Measurements from ENCODE around the gene ACAN.

Gene ACAN

DNA sequence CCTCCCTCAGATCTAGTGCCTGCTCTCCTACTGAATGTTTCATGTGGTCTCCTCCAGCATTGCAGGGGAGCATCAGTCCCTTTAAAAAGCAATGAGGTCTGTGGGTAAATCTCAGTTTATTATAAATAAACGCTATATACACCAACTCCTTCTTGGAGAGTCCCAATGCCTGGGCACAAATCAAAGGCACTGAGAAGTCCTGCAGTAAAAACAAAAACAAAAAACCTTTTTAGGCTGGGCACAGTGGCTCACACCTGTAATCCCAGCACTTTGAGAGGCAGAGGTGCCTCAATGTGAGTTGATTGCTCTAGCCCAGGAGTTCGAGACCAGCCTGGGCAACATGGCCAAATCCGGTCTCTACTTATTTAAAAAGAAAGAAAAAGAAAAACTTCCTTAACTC lies 45.0 kb downstream of the ACAN start:
- no peak overlapping the region for H3K4me3 ChIP-seq (ENCODE audit: control insufficient read depth in 1 of 7, extremely low read depth in 1 of 7, insufficient read depth in 4 of 7, low read depth in 2 of 7, low read length in 6 of 7)
- CTCF ChIA-PET = no interaction called here
- no peaks in the 10 kb centered on the region for H3K4me1 ChIP-seq (ENCODE audit: control extremely low read depth in 1 of 4, control insufficient read depth in 4 of 4, insufficient read depth in 4 of 4, low read length in 3 of 4)
- POLR2A ChIA-PET = no interaction called here
- no peak for DNase-seq
- peaks cover 0 to 4% (median 0%) of the 10 kb centered on the region in 5 experiments for H3K27me3 ChIP-seq (replicated peaks in 2 of 5; ENCODE audit: control insufficient read depth in 4 of 5, insufficient read depth in 5 of 5, low read length in 4 of 5)
- 86% methylated on average over 1 of the region's 3 CpGs for WGBS (ENCODE audit: insufficient coverage)
- no peaks in the 10 kb centered on the region for H3K9me3 ChIP-seq (ENCODE audit: control extremely low read depth in 1 of 5, control insufficient read depth in 4 of 5, insufficient read depth in 2 of 5, low read depth in 1 of 5, low read length in 4 of 5)
- no peaks in the 10 kb centered on the region for H3K36me3 ChIP-seq (ENCODE audit: control insufficient read depth in 4 of 4, insufficient read depth in 4 of 4, low read length in 3 of 4)
- H3K27ac ChIP-seq (ENCODE audit: insufficient read depth in 1 of 2, low read depth in 1 of 2, low read length in 2 of 2, poor library complexity in 1 of 2, severe bottlenecking in 2 of 2) = no peak overlapping the region

DNA sequence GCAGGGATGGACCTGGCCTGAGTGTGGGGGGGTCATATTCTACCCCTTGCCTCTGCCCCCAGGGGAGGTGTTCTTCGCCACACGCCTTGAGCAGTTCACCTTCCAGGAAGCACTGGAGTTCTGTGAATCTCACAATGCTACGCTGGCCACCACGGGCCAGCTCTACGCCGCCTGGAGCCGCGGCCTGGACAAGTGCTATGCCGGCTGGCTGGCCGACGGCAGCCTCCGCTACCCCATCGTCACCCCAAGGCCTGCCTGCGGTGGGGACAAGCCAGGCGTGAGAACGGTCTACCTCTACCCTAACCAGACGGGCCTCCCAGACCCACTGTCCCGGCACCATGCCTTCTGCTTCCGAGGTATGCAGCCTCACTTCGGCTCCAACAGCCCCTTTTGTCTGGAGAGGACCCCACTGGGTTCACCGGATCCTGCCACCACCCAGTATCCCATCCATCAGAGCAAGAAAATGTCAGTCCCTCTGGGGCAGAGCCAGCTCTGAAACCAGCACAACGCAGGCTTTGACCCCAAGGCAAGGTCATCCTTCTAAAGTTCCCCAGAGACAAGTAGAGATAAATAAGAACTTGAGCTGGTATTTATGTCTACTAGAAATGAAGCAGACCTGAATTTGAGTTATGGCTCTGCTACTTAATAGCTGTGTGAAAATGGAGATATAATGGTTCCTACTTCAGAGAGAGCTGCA lies 46.3 kb downstream of the ACAN start:
- DNase-seq = no peak
- H3K36me3 ChIP-seq (ENCODE audit: control insufficient read depth in 4 of 4, insufficient read depth in 4 of 4, low read length in 3 of 4) = no peaks in the 10 kb centered on the region
- peaks cover 0 to 3% (median 0%) of the 10 kb centered on the region in 5 experiments for H3K27me3 ChIP-seq (replicated peaks in 2 of 5; ENCODE audit: control insufficient read depth in 4 of 5, insufficient read depth in 5 of 5, low read length in 4 of 5)
- ChIA-PET CTCF (interaction anchor here (1.1 to 1.2 kb wide), 2 partner anchors 11 to 14 kb away, joined by 3 to 4 read pairs; no protein-coding TSS in a partner anchor), POLR2A (no interaction called here)
- no peak overlapping the region for H3K27ac ChIP-seq (ENCODE audit: insufficient read depth in 1 of 2, low read depth in 1 of 2, low read length in 2 of 2, poor library complexity in 1 of 2, severe bottlenecking in 2 of 2)
- 85% methylated on average over 17 of the region's 22 CpGs for WGBS (ENCODE audit: insufficient coverage)
- peaks cover 0 to 5% (median 3%) of the 10 kb centered on the region in 5 experiments for H3K9me3 ChIP-seq (ENCODE audit: control extremely low read depth in 1 of 5, control insufficient read depth in 4 of 5, insufficient read depth in 2 of 5, low read depth in 1 of 5, low read length in 4 of 5)
- H3K4me3 ChIP-seq (ENCODE audit: control insufficient read depth in 1 of 7, extremely low read depth in 1 of 7, insufficient read depth in 4 of 7, low read depth in 2 of 7, low read length in 6 of 7) = no peak overlapping the region
- H3K4me1 ChIP-seq (ENCODE audit: control extremely low read depth in 1 of 4, control insufficient read depth in 4 of 4, insufficient read depth in 4 of 4, low read length in 3 of 4) = no peaks in the 10 kb centered on the region

DNA sequence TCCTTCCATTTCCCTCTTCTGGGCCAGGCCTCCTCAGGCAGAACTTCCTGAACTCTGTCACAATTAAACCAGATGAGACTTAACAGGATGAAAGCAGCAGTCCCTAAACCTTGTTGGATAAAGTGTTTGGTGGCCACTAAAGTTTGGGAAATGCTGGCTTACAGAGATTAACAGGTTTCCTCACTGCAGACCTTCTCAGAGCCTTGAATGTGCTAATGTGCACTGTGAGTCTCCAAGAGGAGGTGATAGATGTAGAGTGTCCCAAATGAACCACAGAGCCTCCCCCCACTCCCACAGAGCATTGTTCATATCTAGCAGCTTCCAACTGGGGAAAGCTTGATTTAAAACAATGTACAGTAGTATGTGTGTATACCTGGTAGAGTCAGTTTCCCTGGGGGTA lies 49.2 kb downstream of the ACAN start:
- Histone ChIP-seq H3K9me3 (ENCODE audit: control extremely low read depth in 1 of 5, control insufficient read depth in 4 of 5, insufficient read depth in 2 of 5, low read depth in 1 of 5, low read length in 4 of 5) (peaks cover 0 to 14% (median 11%) of the 10 kb centered on the region in 5 experiments), H3K27ac (ENCODE audit: insufficient read depth in 1 of 2, low read depth in 1 of 2, low read length in 2 of 2, poor library complexity in 1 of 2, severe bottlenecking in 2 of 2) (no peak overlapping the region), H3K4me3 (ENCODE audit: control insufficient read depth in 1 of 7, extremely low read depth in 1 of 7, insufficient read depth in 4 of 7, low read depth in 2 of 7, low read length in 6 of 7) (no peak overlapping the region), H3K4me1 (ENCODE audit: control extremely low read depth in 1 of 4, control insufficient read depth in 4 of 4, insufficient read depth in 4 of 4, low read length in 3 of 4) (no peaks in the 10 kb centered on the region), H3K27me3 (replicated peaks in 2 of 5; ENCODE audit: control insufficient read depth in 4 of 5, insufficient read depth in 5 of 5, low read length in 4 of 5) (peaks cover 0 to 3% (median 0%) of the 10 kb centered on the region in 5 experiments), H3K36me3 (ENCODE audit: control insufficient read depth in 4 of 4, insufficient read depth in 4 of 4, low read length in 3 of 4) (no peaks in the 10 kb centered on the region)
- CTCF ChIA-PET = no interaction called here
- DNase-seq = no peak
- POLR2A ChIA-PET = no interaction called here

DNA sequence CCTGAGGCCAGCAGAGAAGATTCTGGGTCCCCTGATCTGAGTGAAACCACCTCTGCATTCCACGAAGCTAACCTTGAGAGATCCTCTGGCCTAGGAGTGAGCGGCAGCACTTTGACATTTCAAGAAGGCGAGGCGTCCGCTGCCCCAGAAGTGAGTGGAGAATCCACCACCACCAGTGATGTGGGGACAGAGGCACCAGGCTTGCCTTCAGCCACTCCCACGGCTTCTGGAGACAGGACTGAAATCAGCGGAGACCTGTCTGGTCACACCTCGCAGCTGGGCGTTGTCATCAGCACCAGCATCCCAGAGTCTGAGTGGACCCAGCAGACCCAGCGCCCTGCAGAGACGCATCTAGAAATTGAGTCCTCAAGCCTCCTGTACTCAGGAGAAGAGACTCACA lies 55.7 kb downstream of the ACAN start:
- WGBS (ENCODE audit: insufficient coverage) = 96% methylated on average over 11 of the region's 11 CpGs
- ChIA-PET CTCF (no interaction called here), POLR2A (no interaction called here)
- DNase-seq = no peak
- no peak overlapping the region for H3K27ac ChIP-seq (ENCODE audit: insufficient read depth in 1 of 2, low read depth in 1 of 2, low read length in 2 of 2, poor library complexity in 1 of 2, severe bottlenecking in 2 of 2)
- no peaks in the 10 kb centered on the region for H3K36me3 ChIP-seq (ENCODE audit: control insufficient read depth in 4 of 4, insufficient read depth in 4 of 4, low read length in 3 of 4)
- peaks cover 0 to 17% (median 11%) of the 10 kb centered on the region in 5 experiments for H3K9me3 ChIP-seq (ENCODE audit: control extremely low read depth in 1 of 5, control insufficient read depth in 4 of 5, insufficient read depth in 2 of 5, low read depth in 1 of 5, low read length in 4 of 5)
- peaks cover 0 to 6% (median 0%) of the 10 kb centered on the region in 5 experiments for H3K27me3 ChIP-seq (replicated peaks in 2 of 5; ENCODE audit: control insufficient read depth in 4 of 5, insufficient read depth in 5 of 5, low read length in 4 of 5)
- no peak overlapping the region for H3K4me3 ChIP-seq (ENCODE audit: control insufficient read depth in 1 of 7, extremely low read depth in 1 of 7, insufficient read depth in 4 of 7, low read depth in 2 of 7, low read length in 6 of 7)
- no peaks in the 10 kb centered on the region for H3K4me1 ChIP-seq (ENCODE audit: control extremely low read depth in 1 of 4, control insufficient read depth in 4 of 4, insufficient read depth in 4 of 4, low read length in 3 of 4)

DNA sequence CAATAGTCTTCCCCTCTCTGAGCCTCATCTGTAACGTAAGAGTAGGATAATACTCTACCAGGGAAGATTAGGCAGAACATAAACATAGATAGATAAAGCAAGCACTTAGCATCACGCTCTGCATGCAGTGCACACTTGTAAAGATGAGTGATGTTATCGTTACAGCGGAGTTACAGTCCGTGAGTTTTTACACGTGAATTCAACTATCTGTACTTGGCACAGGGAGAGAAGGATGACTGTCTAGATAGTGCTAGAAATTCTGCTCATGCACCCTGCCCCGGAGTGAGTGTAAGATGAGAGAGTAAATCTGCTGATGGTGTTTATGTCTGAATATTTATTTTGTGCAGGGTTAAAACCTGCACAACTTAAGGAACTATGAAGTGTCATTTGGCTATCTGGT lies 56.3 kb downstream of the ACAN start:
- no peak overlapping the region for H3K4me3 ChIP-seq (ENCODE audit: control insufficient read depth in 1 of 7, extremely low read depth in 1 of 7, insufficient read depth in 4 of 7, low read depth in 2 of 7, low read length in 6 of 7)
- ChIA-PET CTCF (no interaction called here), POLR2A (no interaction called here)
- H3K27ac ChIP-seq (ENCODE audit: insufficient read depth in 1 of 2, low read depth in 1 of 2, low read length in 2 of 2, poor library complexity in 1 of 2, severe bottlenecking in 2 of 2) = no peak overlapping the region
- H3K4me1 ChIP-seq (ENCODE audit: control extremely low read depth in 1 of 4, control insufficient read depth in 4 of 4, insufficient read depth in 4 of 4, low read length in 3 of 4) = no peaks in the 10 kb centered on the region
- peaks cover 0 to 6% (median 0%) of the 10 kb centered on the region in 5 experiments for H3K27me3 ChIP-seq (replicated peaks in 2 of 5; ENCODE audit: control insufficient read depth in 4 of 5, insufficient read depth in 5 of 5, low read length in 4 of 5)
- peaks cover 0 to 14% (median 7%) of the 10 kb centered on the region in 5 experiments for H3K9me3 ChIP-seq (ENCODE audit: control extremely low read depth in 1 of 5, control insufficient read depth in 4 of 5, insufficient read depth in 2 of 5, low read depth in 1 of 5, low read length in 4 of 5)
- 80% methylated on average over 7 of the region's 7 CpGs for WGBS (ENCODE audit: insufficient coverage)
- no peaks in the 10 kb centered on the region for H3K36me3 ChIP-seq (ENCODE audit: control insufficient read depth in 4 of 4, insufficient read depth in 4 of 4, low read length in 3 of 4)
- no peak for DNase-seq

DNA sequence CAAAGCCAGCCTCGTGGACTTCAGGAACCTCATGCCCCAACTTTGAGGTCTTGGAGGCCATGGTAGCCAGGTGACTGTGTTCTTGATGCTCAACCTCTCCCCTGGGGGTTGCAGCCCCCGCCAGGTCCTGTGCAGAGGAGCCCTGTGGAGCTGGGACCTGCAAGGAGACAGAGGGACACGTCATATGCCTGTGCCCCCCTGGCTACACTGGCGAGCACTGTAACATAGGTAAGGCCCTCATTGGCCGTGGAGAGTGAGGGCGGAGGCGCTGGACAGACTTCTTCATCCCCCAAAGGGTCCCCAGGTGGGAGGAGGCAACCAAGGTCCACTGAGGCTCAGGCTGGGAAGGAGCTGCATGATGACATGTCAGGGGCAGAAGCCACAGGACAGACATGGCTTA lies 57.0 kb downstream of the ACAN start:
- 79% methylated on average over 3 of the region's 7 CpGs for WGBS (ENCODE audit: insufficient coverage)
- H3K27me3 ChIP-seq (replicated peaks in 2 of 5; ENCODE audit: control insufficient read depth in 4 of 5, insufficient read depth in 5 of 5, low read length in 4 of 5) = peaks cover 0 to 6% (median 0%) of the 10 kb centered on the region in 5 experiments
- H3K4me1 ChIP-seq (ENCODE audit: control extremely low read depth in 1 of 4, control insufficient read depth in 4 of 4, insufficient read depth in 4 of 4, low read length in 3 of 4) = no peaks in the 10 kb centered on the region
- no peak overlapping the region for H3K4me3 ChIP-seq (ENCODE audit: control insufficient read depth in 1 of 7, extremely low read depth in 1 of 7, insufficient read depth in 4 of 7, low read depth in 2 of 7, low read length in 6 of 7)
- no peaks in the 10 kb centered on the region for H3K36me3 ChIP-seq (ENCODE audit: control insufficient read depth in 4 of 4, insufficient read depth in 4 of 4, low read length in 3 of 4)
- ChIA-PET POLR2A (no interaction called here), CTCF (no interaction called here)
- H3K9me3 ChIP-seq (ENCODE audit: control extremely low read depth in 1 of 5, control insufficient read depth in 4 of 5, insufficient read depth in 2 of 5, low read depth in 1 of 5, low read length in 4 of 5) = peaks cover 0 to 10% (median under 1%) of the 10 kb centered on the region in 5 experiments
- DNase-seq = no peak
- no peak overlapping the region for H3K27ac ChIP-seq (ENCODE audit: insufficient read depth in 1 of 2, low read depth in 1 of 2, low read length in 2 of 2, poor library complexity in 1 of 2, severe bottlenecking in 2 of 2)

DNA sequence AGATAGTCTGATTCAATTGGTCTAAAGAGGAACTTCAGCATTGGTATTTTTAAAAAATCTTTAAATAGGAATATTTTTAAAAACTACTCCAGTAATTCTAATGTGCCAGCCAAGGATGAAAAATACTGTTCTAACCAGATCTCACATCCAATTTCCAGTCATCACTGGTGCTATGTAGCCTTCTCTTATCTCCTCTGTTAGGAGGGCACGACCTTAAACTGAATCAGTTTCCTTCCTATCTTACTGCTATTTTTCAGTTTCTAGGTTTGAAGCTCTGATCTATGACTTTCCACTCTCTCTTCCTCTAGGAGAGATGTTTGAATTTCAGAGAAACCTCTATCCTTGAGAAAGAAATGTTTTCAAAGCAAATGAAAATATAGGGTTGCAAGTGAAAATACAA lies 60.2 kb downstream of the ACAN start:
- H3K36me3 ChIP-seq (ENCODE audit: control insufficient read depth in 4 of 4, insufficient read depth in 4 of 4, low read length in 3 of 4) = no peaks in the 10 kb centered on the region
- H3K4me1 ChIP-seq (ENCODE audit: control extremely low read depth in 1 of 4, control insufficient read depth in 4 of 4, insufficient read depth in 4 of 4, low read length in 3 of 4) = no peaks in the 10 kb centered on the region
- ChIA-PET CTCF (no interaction called here), POLR2A (no interaction called here)
- H3K9me3 ChIP-seq (ENCODE audit: control extremely low read depth in 1 of 5, control insufficient read depth in 4 of 5, insufficient read depth in 2 of 5, low read depth in 1 of 5, low read length in 4 of 5) = peaks cover 0 to 4% (median 0%) of the 10 kb centered on the region in 5 experiments
- H3K4me3 ChIP-seq (ENCODE audit: control insufficient read depth in 1 of 7, extremely low read depth in 1 of 7, insufficient read depth in 4 of 7, low read depth in 2 of 7, low read length in 6 of 7) = no peak overlapping the region
- no peak for DNase-seq
- peaks cover 0 to 7% (median 0%) of the 10 kb centered on the region in 5 experiments for H3K27me3 ChIP-seq (replicated peaks in 2 of 5; ENCODE audit: control insufficient read depth in 4 of 5, insufficient read depth in 5 of 5, low read length in 4 of 5)
- no CpG with 5 or more reads among the region's 1 CpG for whole genome bisulfite sequencing (ENCODE audit: insufficient coverage)
- no peak overlapping the region for H3K27ac ChIP-seq (ENCODE audit: insufficient read depth in 1 of 2, low read depth in 1 of 2, low read length in 2 of 2, poor library complexity in 1 of 2, severe bottlenecking in 2 of 2)

Data from common myeloid progenitor, CD34-positive (primary cell).